ENCODE data around the gene RASSF8.

Gene RASSF8

DNA sequence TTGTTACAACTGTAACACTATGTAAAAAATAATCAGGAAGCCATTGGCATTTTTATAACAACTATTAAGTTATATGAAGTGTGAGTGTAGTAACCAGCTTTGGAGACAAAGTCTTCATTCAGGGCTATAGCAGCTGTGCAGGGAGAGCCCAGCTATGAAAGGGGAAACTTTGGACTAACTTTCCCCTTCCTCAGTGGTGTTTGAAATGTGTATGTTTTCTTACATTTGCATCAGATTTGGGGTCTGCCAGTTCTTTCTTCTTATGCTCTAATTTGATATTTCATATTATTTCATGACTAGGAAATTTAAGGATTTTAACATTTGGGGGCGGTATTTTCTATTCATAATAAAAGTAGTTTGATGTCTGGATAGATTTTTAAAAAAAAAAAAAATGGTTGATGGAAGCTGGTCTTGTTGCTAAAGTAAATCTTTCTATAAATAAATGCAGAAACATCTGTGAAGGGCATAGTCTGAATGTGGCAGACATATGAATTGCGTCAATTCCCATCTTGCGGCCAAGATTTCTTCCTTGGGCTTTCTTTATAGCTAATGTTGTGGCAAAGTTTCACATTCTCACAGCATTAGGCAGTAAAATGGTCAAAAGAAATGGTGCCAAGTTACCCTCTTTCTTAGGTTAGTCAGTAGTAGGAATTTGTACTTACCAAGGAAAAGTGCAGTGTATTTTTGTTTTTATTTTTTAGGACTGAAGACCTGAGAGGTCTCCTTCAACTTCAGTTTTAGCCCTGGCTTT, 35.6 kb downstream of the RASSF8 start:
- DNase-seq: no peak

- no peak for DNase-seq
These were observed 36.6 kb downstream of the RASSF8 start for GRCh38 chr12:25994901-25995625.

- no peak for DNase-seq
These were observed 37.4 kb downstream of the RASSF8 start for GRCh38 chr12:25995906-25996305.

- DNase-seq: no peak
These were observed 38.2 kb downstream of the RASSF8 start for GRCh38 chr12:25996677-25997076.

DNA sequence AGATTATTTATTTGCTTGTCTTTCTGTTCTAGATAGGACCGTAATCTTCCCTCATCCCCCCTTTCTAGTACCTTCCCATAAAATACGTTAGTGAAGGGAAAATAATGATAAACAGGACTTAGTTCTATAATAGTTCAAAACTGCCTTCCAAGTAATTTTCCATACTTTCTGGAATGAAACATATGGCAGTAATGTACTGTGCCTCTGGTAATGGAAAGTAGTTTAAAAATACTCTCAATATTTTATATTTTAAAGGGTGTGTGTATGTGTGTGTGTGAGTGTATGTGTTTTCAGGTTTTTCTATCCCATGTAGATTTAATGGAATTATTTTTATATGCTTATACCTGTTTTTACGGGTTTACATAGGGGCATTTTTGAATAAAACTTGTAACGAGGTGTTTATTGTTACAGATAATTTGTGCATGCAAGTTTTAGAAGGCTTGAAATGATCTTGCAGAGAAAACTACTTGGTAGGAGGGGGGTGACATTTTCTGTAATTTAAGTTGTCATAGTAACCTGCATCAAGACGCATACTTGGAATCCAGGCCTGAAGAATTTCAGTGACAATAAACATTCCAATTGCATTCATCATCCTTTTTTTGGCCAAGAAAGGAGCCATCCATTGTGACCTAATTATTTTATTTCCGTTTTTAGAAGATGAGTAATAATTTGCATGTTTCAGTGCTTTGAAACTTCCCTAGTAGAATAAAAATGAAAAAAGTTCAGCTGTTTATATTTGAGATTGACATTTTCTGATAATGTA, 38.9 kb downstream of the RASSF8 start:
- DNase-seq: no peak

DNA sequence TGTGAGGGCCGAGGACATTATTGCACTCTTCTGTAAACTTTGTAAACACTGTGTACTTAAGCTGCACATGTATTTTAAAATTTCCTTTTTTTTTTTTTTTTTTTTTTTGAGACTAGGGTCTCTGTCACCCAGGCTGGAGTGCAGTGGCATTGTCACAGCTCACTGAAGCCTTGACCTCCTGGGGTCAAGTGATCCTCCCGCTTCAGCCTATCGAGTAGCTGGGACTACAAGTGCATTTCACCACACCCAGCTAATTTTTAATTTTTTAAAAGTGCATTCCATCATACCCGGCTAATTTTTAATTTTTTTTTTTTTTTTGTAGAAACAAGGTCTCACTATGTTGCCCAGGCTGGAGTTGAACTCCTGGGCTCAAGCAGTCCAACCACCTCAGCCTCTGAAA, 42.4 kb downstream of the RASSF8 start:
- no peak for DNase-seq

DNA sequence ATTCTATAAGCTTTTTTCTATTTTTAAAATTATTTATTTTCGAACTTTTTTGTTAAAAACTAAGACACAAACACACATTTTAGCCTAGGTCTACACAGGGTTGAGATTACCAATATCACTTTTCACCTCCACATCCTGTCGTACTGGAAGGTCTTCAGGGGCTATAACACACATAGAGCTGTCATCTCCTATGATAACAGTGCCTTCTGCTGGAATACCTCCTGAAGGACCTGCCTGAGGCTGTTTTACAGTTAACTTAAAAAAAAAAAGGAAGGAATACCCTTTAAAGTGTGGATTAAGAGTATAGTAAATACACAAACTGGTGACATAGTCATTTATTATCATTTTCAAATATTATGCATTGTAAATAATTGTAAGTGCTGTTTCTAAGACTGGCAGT, 43.0 kb downstream of the RASSF8 start:
- DNase-seq: peak; percentile 11

DNA sequence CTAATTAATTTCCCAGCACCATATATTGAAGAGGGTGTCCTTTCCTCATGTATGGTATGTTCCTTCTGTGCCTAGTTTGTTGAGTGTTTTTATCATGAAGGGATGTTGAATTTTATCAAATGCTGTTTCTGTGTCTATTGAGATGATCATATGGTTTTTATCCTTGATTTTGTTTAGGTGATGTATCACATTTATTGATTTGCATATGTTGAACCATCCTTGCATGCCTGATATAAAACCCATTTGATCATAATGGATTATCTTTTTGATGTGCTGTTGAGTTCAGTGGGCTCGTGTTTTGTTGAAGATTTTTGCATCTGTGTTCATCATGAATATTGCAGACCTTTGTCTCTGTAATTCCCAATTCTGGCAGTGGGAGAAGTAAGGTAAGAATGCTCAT, 44.6 kb downstream of the RASSF8 start:
- DNase-seq: no peak

- no peak for DNase-seq
These were observed 49.1 kb downstream of the RASSF8 start for GRCh38 chr12:26007566-26007965.

- DNase-seq: no peak
These were observed 51.1 kb downstream of the RASSF8 start for GRCh38 chr12:26009593-26009992.

DNA sequence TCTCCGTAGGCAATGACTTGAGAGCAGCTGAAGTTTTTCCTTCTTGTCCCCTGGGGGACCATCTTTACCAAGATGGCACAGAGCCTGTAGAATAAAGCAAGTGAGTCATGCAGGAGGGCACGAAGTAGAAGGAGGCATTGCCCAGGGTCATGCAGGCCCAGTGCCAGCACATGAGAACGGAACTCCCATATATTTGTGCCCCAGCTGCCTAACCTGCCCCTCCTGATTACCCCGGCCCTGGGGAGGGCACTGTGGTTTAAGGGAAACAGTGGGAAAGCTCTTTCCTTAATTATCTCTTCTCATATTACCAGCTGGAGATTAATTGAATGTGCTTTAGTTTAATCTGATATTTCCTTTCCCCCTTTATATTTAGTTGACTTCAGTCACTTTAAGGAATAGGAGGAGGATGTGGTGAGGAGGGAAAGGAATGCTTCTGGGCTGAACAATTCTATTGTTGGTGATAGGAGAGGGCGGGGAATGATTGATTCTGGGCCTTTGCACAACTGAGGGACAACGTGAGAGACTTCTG, 51.9 kb downstream of the RASSF8 start:
- no peak for DNase-seq

- no peak for DNase-seq
These were observed 52.6 kb downstream of the RASSF8 start for GRCh38 chr12:26011099-26011498.

- no peak for DNase-seq
These were observed 55.6 kb downstream of the RASSF8 start for GRCh38 chr12:26014085-26014484.

GRCh38 chr12:26016516-26016915, 58.0 kb downstream of the RASSF8 start:
- peak; percentile 20 for DNase-seq

- peak; percentile 63 for DNase-seq
These were observed 59.2 kb downstream of the RASSF8 start for GRCh38 chr12:26017484-26018211.

DNA sequence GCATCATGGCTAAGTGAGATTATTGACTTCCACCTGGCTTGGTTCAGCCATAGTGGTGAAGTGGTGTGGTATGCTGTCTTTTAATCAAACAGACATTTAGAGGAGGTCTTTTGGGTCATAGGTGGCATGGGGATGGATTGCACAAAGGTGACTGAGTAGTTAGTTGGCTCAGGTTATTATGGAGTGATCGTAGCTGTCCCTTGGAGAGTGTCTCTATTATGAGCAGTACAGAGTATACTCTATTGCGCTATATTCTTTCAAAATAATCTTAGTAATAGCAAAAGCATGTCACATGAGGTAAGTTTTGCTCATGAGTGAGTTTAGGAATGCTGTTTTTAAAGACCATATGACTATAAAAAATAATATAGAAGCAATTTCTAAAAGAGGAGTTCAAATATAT, 60.4 kb downstream of the RASSF8 start:
- no peak for DNase-seq

- no peak for DNase-seq
These were observed 63.1 kb downstream of the RASSF8 start for GRCh38 chr12:26021534-26021933.

DNA sequence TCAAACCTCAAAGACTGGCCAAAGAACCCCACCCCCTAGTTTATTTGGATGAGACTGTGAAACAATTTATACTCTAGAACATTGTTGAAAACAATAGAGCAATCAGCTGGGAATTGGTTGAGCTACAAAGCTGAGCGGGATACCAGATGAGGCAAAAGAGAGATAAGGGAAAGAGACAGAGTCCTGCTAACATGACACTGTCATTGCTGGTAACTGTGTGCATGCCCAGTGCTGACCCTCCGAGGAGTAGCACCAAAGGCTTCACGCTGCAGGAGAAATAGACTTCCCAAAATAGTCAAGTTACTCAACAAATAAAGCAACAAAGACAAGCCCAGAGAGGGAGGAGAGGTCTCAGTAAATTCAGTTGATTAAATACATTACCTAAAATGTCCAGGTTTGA, 63.6 kb downstream of the RASSF8 start:
- DNase-seq: no peak

DNA sequence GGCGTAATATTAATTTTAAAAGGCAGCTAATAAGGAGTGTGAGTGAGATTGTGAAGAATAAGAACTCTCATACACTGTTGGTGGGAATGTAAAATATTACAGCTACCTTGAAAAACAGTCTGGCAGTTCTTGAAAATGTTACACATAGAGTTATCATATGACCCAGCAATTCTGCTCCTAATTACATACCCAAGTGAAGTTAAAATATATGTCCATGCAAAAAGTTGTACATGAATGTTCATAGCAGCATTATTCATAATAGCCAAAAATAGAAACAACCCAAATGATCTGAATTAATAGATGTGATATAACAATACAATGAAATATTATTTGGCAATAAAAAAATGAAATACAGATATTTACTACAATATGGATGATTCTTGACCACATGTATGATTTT, 68.2 kb downstream of the RASSF8 start:
- no peak for DNase-seq

DNA sequence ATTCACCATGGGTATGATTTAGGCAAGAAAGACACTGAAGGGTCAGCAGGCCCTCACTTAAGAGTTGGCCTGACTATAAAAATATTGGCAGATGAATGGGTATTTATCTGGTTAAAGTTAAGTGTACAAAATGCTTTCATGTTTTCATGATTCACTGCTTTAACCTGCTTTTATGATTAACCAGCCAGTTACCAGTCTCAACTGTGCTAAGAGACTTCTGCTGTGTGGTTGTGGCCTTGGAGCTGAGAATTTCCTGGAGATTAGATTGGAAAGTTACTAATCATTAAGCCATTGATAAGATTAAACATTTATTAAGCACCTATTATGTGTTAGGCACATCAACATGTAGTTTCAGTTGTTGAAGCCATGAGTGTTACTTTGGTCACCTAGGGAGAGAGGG, 68.9 kb downstream of the RASSF8 start:
- no peak for DNase-seq

GRCh38 chr12:26028953-26029735, 70.7 kb downstream of the RASSF8 start:
- peak; percentile 67 for DNase-seq

- no peak for DNase-seq
These were observed 71.2 kb downstream of the RASSF8 start for GRCh38 chr12:26029736-26030022.

Data from hematopoietic multipotent progenitor cell treated with erythropoietin and hydrocortisone succinate and interleukin-3 and kit ligand, for 4 days (in vitro differentiated cells).